Activated CD8-positive, alpha-beta T cell treated with anti-CD3 and anti-CD28 coated beads, Interleukin-2, amount 10 ng/mL, durations not matched to agents 7 days and 5 days (primary cell): ENCODE measurements around the gene ARID5B. TPM values are rescaled to one million over a fixed set of nuclear protein-coding genes. Genes with fewer than 3 reads are reported as not detected.

ENCODE experiments used
- ATAC-seq: fragments of 150-1000 bp; cut with Tn5 transposase; one replicate; pipeline ENCODE4 v1.10.0; 2021; ENCODE audit warnings: moderate library complexity
- CTCF ChIA-PET: fragments of 350-600 bp; sonication (Branson Sonifier 250); formaldehyde crosslinking; loops from one replicate; lab custom pipeline; 2021; ENCODE audit warnings: antibody characterized with exemption; lab: Charles Lee
- POLR2A ChIA-PET: fragments of 350-600 bp; sonication (Branson Sonifier 250); formaldehyde crosslinking; loops from one replicate; lab custom pipeline; 2021; ENCODE audit warnings: antibody characterized with exemption; lab: Charles Lee
- DNase-seq: peaks from one replicate; pipeline ENCODE4 v3.0.0-alpha.2; 2020
- H3K27ac Mint-ChIP-seq: one replicate; pipeline ENCODE4 v1.8.0; 2021; ENCODE audit warnings: mild to moderate bottlenecking, mixed read lengths
- H3K27me3 Mint-ChIP-seq: one replicate; pipeline ENCODE4 v1.8.0; 2021; ENCODE audit warnings: low read depth, mixed read lengths
- H3K36me3 Mint-ChIP-seq: one replicate; pipeline ENCODE4 v1.8.0; 2021; ENCODE audit warnings: low read depth, mixed read lengths
- H3K4me1 Mint-ChIP-seq: one replicate; pipeline ENCODE4 v1.8.0; 2021; ENCODE audit warnings: low read depth, mixed read lengths
- H3K4me3 Mint-ChIP-seq: one replicate; pipeline ENCODE4 v1.8.0; 2021; ENCODE audit warnings: mild to moderate bottlenecking, mixed read lengths
- H3K9me3 Mint-ChIP-seq: one replicate; pipeline ENCODE4 v1.8.0; 2022; ENCODE audit warnings: mixed read lengths; ENCODE audit not compliant: insufficient read depth
- total RNA-seq, 2 experiments: library from RNA; stranded (reverse); gene quantifications; one replicate each; pipeline ENCODE4 v1.2.3, GENCODE V29; 2021

Gene ARID5B
- total RNA-seq, 2 experiments from 2014 or later = 18.0 to 21.6 TPM

- Mint-ChIP-seq H3K9me3 (no peaks in the 10 kb centered on the region), H3K27me3 (no peaks in the 10 kb centered on the region), H3K4me1 (peaks cover 12% of the 10 kb centered on the region), H3K4me3 (no peak overlapping the region), H3K36me3 (peaks cover 30% of the 10 kb centered on the region), H3K27ac (no peak overlapping the region)
- DNase-seq (peak; percentile 9), ATAC-seq (no peak)
- ChIA-PET CTCF (interaction anchor here (1.3 to 2.0 kb wide), 3 partner anchors 11 to 122 kb away, joined by 4 to 5 read pairs (median 5); no protein-coding TSS in a partner anchor), POLR2A (interaction anchor here (0.6 to 1.3 kb wide), 3 partner anchors 9 to 117 kb away, joined by 3 read pairs; no protein-coding TSS in a partner anchor)
These were observed 117.7 kb downstream of the ARID5B start for GRCh38 chr10:62019013-62019684.

GRCh38 chr10:62019685-62020359, 118.3 kb downstream of the ARID5B start:
- Mint-ChIP-seq H3K27me3 (no peaks in the 10 kb centered on the region), H3K4me1 (peaks cover 12% of the 10 kb centered on the region), H3K36me3 (peaks cover 31% of the 10 kb centered on the region), H3K9me3 (no peaks in the 10 kb centered on the region), H3K4me3 (no peak overlapping the region), H3K27ac (no peak overlapping the region)
- POLR2A ChIA-PET = interaction anchor here (0.7 to 1.3 kb wide), 2 partner anchors 9 to 117 kb away, joined by 3 read pairs; no protein-coding TSS in a partner anchor
- ATAC-seq (no peak), DNase-seq (peak; percentile 1)
- CTCF ChIA-PET = interaction anchor here (0.8 to 2.1 kb wide), 10 partner anchors 8 to 226 kb away, joined by 3 to 6 read pairs (median 4); partner anchors contain the start of gene ARID5B

GRCh38 chr10:62021128-62021665, 119.7 kb downstream of the ARID5B start:
- Mint-ChIP-seq H3K9me3 (peaks cover 3% of the 10 kb centered on the region), H3K27ac (no peak overlapping the region), H3K36me3 (peaks cover 32% of the 10 kb centered on the region), H3K27me3 (no peaks in the 10 kb centered on the region), H3K4me3 (no peak overlapping the region), H3K4me1 (peaks cover 21% of the 10 kb centered on the region)
- no peak for ATAC-seq
- CTCF ChIA-PET = interaction anchor here (1.2 to 2.1 kb wide), 5 partner anchors 10 to 224 kb away, joined by 3 to 6 read pairs (median 5); no protein-coding TSS in a partner anchor
- no peak for DNase-seq
- POLR2A ChIA-PET = interaction anchor here (1.2 kb wide), 1 partner anchor 30 kb away, joined by 3 read pairs; no protein-coding TSS in a partner anchor

DNA sequence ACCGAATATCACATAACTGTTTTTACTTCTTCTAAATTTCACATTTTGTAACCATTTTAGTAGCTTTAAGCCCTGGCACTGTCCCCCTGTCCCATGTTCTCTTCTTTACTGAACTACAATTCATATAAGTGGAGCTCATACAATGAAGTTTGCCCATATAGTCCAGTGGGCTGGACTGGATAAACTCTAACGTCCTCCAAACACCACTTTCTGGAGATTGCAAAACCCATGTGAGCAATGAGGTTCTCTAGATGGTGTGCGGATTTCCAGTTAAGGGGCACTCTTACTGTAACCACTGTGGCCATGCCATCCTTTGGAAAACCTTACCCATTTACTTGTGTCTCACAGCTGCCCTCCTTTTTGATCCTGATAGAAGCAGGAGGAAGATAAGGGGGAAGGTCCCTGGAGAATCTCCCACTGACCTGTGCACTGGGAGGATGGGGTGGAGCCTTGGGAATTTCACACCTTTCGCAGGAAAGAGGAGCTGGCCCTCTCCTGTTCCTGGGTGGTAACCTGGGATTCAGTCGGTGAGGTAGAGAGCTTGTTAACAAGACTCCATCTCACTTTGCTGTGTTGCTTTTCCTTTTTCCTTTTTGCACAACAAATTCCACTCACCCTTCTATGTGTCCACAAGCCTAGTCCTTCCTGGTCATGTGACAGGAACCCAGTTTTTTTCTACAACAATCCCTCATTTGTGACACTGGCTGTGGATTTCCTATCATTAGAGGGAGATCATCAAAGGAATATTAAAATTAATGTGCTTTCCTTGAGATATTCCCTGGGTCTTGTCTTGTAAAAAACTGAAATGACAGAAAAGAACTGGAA, 120.7 kb downstream of the ARID5B start:
- CTCF ChIA-PET = interaction anchor here (1.8 to 5.1 kb wide), 3 partner anchors 9 to 119 kb away, joined by 4 to 28 read pairs (median 5); no protein-coding TSS in a partner anchor
- Mint-ChIP-seq H3K4me1 (peaks cover 21% of the 10 kb centered on the region), H3K27me3 (no peaks in the 10 kb centered on the region), H3K4me3 (no peak overlapping the region), H3K27ac (no peak overlapping the region), H3K36me3 (peaks cover 33% of the 10 kb centered on the region), H3K9me3 (peaks cover 3% of the 10 kb centered on the region)
- no peak for DNase-seq
- POLR2A ChIA-PET = interaction anchor here (0.6 to 1.2 kb wide), 2 partner anchors 29 to 432 kb away, joined by 3 to 5 read pairs; no protein-coding TSS in a partner anchor
- no peak for ATAC-seq

DNA sequence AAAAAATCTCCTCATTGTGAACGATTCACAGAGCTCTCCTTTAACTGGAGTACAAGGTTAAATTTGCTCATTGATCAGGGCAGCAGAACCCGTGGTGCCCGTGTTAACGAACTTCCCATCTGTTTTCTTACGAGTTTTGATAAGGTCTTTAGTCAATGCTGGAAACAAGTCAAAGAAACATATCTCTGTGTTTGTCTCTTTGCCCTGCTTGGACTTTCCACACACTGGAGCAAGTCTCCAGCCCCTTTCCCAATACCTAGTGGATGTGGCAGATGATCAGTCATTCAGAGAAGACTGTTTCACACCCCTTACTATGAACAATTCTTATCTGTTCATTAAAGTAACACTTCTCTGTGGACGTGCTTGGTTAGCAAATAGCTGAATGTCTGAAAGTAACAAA, 121.3 kb downstream of the ARID5B start:
- DNase-seq (no peak), ATAC-seq (no peak)
- H3K36me3 Mint-ChIP-seq = peaks cover 31% of the 10 kb centered on the region
- CTCF ChIA-PET = interaction anchor here (0.8 to 5.1 kb wide), 2 partner anchors 16 to 31 kb away, joined by 3 to 28 read pairs; no protein-coding TSS in a partner anchor
- H3K4me1 Mint-ChIP-seq = peaks cover 21% of the 10 kb centered on the region
- H3K4me3 Mint-ChIP-seq = no peak overlapping the region
- peaks cover 3% of the 10 kb centered on the region for H3K9me3 Mint-ChIP-seq
- no peak overlapping the region for H3K27ac Mint-ChIP-seq
- H3K27me3 Mint-ChIP-seq = no peaks in the 10 kb centered on the region
- POLR2A ChIA-PET = interaction anchor here (0.7 to 1.2 kb wide), 2 partner anchors 121 to 189 kb away, joined by 3 read pairs; no protein-coding TSS in a partner anchor

DNA sequence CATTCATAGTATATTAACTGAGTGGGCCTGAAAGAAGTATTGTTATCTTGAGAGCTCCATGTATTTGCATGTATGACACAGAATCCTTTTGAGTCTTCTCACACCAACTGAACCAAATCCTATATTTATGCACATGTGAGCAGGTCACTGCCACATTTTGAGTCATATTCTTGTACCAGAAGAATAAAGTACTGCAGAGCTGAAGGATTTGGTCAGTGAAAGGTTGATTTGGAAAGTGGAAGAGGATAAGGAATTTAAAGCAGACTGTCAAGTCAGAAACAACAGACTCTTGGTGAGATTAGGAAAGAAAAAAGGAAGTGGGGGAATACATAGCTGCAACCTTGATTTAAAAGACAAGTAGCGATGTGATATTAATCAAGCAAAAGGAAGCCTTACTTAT, 121.8 kb downstream of the ARID5B start:
- no peaks in the 10 kb centered on the region for H3K27me3 Mint-ChIP-seq
- no peak overlapping the region for H3K27ac Mint-ChIP-seq
- peaks cover 21% of the 10 kb centered on the region for H3K4me1 Mint-ChIP-seq
- peaks cover 30% of the 10 kb centered on the region for H3K36me3 Mint-ChIP-seq
- ATAC-seq (no peak), DNase-seq (no peak)
- POLR2A ChIA-PET = interaction anchor here (0.7 to 1.2 kb wide), 2 partner anchors 121 to 190 kb away, joined by 3 read pairs; no protein-coding TSS in a partner anchor
- no peak overlapping the region for H3K4me3 Mint-ChIP-seq
- CTCF ChIA-PET = interaction anchor here (0.8 to 5.1 kb wide), 2 partner anchors 15 to 32 kb away, joined by 3 to 28 read pairs; no protein-coding TSS in a partner anchor
- H3K9me3 Mint-ChIP-seq = peaks cover 3% of the 10 kb centered on the region

GRCh38 chr10:62024026-62024701, 122.7 kb downstream of the ARID5B start:
- Mint-ChIP-seq H3K27ac (no peak overlapping the region), H3K27me3 (no peaks in the 10 kb centered on the region), H3K9me3 (peaks cover 3% of the 10 kb centered on the region), H3K4me1 (peaks cover 16% of the 10 kb centered on the region), H3K4me3 (no peak overlapping the region), H3K36me3 (peaks cover 28% of the 10 kb centered on the region)
- ATAC-seq = no peak
- no peak for DNase-seq
- ChIA-PET POLR2A (interaction anchor here (1.2 kb wide), 1 partner anchor 122 kb away, joined by 3 read pairs; no protein-coding TSS in a partner anchor), CTCF (interaction anchor here (5.1 kb wide), 1 partner anchor 14 kb away, joined by 28 read pairs; no protein-coding TSS in a partner anchor)

- Mint-ChIP-seq H3K27me3 (no peaks in the 10 kb centered on the region), H3K4me1 (peaks cover 15% of the 10 kb centered on the region), H3K36me3 (peaks cover 28% of the 10 kb centered on the region), H3K9me3 (peaks cover 3% of the 10 kb centered on the region), H3K4me3 (no peak overlapping the region), H3K27ac (no peak overlapping the region)
- CTCF ChIA-PET = interaction anchor here (0.7 to 5.1 kb wide), 6 partner anchors 13 to 220 kb away, joined by 3 to 28 read pairs (median 4); no protein-coding TSS in a partner anchor
- POLR2A ChIA-PET = interaction anchor here (0.7 to 1.0 kb wide), 2 partner anchors 123 to 125 kb away, joined by 3 to 4 read pairs; no protein-coding TSS in a partner anchor
- no peak for ATAC-seq
- DNase-seq = no peak
These were observed 123.8 kb downstream of the ARID5B start for GRCh38 chr10:62025134-62025794.

GRCh38 chr10:62025901-62026879, 124.7 kb downstream of the ARID5B start:
- ChIA-PET POLR2A (interaction anchor here (0.6 to 1.0 kb wide), 3 partner anchors 34 to 126 kb away, joined by 3 to 4 read pairs (median 3); no protein-coding TSS in a partner anchor), CTCF (interaction anchor here (0.7 to 5.1 kb wide), 8 partner anchors 12 to 275 kb away, joined by 3 to 28 read pairs (median 3); no protein-coding TSS in a partner anchor)
- Mint-ChIP-seq H3K9me3 (peaks cover 3% of the 10 kb centered on the region), H3K4me1 (peaks cover 15% of the 10 kb centered on the region), H3K27ac (peak overlapping the region; percentile 17), H3K4me3 (no peak overlapping the region), H3K27me3 (no peaks in the 10 kb centered on the region), H3K36me3 (peaks cover 31% of the 10 kb centered on the region)
- ATAC-seq = no peak
- DNase-seq = no peak
